NCI-H748 (cell line): ENCODE results near the gene ADAMTS6.

ENCODE experiments used
- DNase-seq: peaks from one replicate; lab custom pipeline; 2025; ENCODE audit not compliant: unreplicated experiment; lab: John Stamatoyannopoulos, UW

Gene ADAMTS6

DNA sequence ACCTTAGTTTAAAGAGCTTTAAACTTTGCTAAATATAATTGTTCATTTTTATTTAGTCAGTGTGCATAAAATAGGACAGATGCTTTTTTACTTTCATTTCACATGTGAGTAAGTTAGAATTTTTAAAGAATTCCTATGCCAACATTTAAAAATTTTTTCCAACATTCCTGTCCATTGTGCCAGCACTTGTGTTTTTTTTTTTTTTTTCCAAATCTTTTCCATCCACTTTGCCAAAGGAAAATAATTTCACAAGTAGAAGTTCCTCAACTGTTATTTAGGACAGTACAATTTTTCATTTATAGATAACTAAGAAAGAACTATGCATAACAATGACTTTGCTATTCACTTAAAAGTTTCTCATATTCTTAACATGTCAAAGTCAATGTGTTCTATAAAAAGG lies 189.5 kb downstream of the ADAMTS6 start:
- DNase-seq: no peak

DNA sequence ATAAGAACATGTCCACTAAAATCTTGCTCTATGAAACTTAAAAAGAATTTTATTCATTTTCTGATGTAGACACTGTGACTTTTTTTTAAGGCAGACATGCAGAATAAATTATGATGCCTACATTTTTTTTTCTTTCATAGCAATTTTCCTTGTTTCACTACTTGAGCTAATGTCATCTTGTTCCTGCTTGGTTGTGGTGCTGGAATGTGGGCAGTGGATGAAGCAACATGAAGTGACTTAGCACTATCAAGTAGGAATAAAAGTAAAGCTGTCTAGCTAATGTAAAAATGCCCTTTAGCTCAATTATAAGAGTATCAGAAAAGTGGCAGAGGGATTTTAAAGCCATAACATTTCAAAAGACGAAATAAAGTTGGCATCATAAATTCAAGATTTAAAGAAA lies 191.0 kb downstream of the ADAMTS6 start:
- no peak for DNase-seq

DNA sequence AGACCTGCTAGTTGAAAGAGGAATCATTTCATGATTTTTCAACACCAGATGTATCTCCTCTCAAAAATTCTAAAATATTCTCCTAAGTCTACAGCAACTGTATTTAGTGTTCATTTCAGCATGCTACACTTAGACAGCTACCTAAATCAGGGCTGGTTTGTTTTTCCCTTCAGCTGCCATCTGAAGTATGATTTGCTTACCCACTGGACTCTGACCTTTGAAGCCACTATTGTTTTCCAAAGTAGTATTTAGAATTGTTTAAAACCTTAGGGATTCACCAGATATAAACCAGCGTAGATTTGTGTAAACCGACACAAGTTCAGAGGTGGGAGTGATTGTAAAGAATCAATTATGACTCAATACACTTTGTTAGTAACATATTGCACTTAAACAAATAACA lies 193.1 kb downstream of the ADAMTS6 start:
- DNase-seq: no peak

DNA sequence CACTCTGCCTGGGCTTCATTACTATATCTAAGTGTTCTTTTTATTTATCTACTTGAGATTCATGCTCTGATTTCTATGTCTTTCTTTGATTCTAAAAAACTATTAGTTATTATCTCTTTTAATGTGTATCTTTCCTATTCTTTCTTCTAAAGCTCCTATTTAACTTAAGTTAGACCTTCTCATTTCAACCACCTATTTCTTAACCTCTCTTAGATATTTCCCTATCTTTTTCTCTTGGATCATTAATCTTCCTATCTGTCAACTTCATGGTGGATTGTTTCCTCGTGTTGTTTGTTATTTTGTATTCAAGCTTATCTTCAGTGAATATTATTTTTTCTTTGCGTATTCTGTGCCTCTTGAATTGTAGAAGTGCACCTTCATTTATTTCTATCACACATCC lies 202.1 kb downstream of the ADAMTS6 start:
- DNase-seq: no peak

DNA sequence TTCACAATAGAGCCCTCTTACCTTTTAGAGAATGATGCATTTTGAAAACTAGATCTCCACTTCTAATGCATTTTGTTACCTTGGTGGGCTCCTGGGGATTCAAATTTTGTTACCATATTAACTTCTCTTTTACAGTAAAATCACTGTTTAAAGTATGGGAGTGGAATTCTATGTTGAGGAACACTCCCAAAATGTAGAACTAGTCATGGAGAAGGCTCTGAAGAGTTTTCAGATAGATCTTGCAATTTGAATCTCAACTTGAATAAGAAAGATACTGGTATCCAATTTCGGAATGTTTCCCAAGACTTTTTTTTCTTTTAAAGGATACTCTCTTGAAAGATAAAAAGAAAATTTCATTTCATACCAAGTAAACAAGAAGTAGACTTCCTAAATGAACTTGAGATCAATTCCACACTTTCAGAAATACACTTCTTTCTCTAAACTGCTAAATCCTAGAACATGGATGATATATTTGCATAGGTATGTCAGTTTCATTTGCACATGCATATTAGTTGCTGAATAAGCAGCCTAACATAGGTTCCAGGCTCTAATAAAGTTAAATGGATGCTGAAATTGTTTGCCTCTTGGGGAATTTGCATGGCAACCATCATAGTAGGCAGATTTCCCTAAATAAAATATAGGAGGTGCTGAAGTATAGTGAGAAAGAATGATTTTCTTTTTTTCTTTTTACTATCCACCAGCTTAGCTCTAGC lies 205.4 kb downstream of the ADAMTS6 start:
- no peak for DNase-seq

DNA sequence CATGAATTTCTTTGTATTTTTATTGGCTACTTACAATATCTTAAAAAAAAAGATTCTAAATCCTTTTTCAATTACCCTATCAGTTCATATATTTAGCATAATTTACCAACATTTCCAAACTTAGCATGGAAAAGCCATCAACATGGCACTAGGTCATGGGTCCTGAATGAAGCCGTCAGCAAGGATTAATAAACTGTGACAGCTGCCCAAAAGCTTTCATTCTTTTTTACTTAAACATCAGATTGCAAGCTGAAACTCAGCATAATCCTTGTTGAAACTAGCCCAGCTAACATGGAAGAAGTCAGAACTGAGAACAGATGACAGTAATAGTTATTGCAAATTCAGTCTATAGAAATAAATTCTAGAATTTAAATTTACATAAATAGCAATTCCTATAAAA lies 209.8 kb downstream of the ADAMTS6 start:
- DNase-seq: no peak

DNA sequence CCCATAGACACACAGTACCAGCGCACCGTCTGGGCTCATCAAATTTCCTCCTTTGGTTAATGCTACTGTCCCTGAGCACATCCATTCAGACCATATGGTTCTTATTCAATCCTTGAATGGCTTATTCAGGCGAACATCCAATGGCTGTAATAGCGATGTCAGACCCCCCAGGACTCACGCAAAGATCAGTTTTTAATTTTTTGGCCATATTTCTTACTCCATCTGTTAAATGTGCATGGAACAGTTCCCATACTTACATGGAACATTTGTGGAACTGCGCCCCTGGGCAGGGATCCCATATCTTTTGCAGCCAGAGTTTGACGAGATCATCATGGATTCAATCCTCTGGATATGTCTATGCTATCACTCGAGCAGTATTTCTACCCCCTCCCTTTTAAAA lies 213.2 kb downstream of the ADAMTS6 start:
- DNase-seq: no peak

DNA sequence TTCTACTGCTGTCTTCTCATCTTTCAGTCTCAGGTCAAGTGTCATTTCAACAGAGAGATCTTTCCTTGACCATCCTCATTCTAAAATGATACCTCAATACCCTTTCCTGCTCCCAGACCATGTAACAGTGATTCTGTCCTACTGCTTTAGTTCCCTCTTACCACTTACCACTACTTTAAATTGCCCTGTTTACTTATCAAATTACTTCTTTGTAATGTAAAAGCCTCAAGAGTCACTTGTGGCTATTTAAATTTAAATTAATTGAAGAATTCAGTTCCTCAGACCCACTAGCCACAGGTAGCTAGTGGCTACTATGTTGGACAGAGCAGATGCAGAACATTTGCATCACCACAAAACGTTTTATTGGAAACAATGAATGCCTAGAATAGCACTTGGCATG lies 217.3 kb downstream of the ADAMTS6 start:
- no peak for DNase-seq

DNA sequence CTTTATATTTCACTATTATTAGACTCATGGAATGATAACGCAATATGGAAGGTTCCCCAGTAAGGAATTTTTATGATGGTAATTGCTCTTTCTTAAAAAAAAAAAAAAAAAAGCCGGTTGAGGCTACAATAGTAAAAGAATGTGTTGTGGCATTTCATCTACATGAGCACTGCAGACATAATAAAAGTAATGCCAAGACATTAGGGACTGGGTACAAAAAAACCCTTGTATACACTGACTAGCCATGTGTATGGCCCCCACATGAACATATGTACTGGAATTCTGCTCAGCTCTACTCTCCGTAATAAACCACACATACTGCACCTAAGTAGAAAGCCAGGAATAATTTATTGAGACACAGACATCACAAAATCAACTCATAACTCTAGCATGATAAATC lies 218.4 kb downstream of the ADAMTS6 start:
- DNase-seq: no peak

DNA sequence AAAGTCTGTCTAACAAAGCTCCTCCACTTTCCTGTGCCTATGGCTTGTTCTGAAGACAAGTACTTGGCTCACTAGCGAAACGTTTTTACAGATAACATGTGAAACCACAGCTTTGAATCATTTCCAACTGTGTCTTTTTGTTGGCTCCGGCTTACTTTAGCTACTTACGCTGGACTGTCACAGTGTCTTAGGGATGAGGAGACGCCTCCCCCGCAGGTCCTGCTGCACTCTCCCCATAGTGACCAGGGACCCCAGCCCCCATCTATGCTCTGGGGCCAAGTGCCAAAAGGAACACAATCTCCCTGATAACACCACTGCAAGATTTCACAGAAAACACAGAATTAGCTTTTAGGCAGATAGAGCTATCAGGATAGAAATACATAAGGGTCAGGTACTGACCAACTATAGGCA lies 219.1 kb downstream of the ADAMTS6 start:
- no peak for DNase-seq

DNA sequence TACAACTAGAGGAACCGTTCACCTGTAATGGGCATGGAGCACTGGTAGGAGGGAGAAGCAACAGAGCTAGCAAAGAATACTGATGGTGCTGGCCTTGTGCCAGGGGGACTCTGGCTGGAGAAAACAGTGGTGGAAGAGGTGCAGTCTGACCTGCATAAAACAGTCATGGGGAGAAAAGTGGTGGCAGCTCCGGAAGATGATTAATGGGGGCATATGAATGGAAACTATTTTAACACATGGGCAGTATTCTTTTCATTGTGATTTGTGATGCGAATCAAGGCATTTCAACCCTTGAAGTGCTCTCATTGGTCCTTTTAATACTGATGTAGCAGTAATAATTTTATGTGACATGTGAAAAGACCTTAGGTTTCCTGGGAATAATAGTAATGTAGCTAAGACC lies 219.6 kb downstream of the ADAMTS6 start:
- peak; percentile 65 for DNase-seq

DNA sequence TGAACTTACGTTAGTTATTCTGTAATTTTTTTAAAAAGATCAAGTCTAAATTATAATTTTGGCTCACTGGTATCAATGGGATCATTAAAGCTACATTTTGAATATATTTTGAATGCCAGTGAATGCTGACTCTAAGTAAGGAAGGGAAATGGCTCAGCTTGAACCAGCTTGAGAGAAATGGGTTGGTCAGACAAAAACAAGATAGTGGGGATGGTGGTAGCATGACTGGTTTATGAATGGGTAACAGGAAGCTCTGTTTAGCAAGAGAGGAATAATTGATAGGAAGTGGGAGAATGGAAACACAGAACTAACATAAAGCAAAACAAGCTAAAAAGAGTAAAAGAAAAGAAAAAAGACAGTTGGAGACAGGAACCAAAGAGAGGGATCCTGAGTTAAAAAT lies 220.2 kb downstream of the ADAMTS6 start:
- no peak for DNase-seq

DNA sequence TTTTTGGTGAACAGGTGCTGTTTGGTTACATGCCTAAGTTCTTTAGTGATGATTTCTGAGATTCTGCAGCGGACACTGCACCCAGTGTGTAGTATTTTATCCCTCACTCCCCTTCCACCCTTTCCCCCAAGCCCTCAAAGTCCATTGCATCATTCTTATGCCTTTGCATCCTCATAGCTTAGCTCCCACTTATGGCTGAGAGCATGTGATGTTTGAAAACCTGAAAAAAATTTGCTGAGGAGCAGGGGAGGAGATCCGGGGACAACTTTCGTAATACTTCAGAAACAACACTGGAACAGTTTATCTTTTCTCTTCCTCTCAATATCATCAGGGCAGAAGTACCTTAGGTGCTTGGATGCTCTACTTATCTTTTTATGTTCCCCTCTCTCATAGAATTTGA lies 226.4 kb downstream of the ADAMTS6 start:
- DNase-seq: no peak

DNA sequence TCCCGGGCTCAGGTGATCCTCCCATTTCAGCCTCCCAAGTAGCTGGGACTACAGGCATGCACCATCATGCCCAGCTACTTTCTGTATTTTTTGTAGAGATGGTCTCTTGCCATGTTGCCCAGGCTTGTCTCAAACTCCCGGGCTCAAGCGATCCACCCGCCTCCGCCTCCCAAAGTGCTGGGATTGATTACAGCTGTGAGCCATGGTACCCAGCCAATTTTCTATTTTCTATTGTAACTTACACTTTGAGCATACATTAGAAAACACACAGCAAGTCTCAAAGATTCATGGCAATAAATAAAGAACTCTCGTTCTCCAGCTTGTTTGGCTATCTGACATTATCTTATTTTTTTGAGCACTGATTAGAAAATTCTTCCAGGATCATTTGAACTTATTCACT lies 228.7 kb downstream of the ADAMTS6 start:
- no peak for DNase-seq

DNA sequence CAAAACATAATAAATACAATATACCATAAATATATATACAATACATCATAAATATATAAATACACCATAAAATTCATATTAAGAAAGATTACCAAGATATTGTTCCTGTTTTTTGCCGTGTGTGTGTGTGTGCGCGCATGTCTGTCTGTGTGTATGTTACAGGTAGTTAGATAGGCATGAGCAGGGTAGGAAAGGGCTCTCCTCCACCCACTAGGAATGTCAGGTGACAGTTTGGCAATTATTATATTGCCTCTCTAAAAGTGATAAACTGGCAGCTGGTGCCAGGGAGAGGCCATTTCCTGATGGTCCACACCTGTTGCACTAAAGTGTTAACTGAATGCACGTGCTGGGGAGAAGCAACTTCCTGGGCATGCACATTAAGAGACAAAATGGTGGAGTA lies 232.8 kb downstream of the ADAMTS6 start:
- peak; percentile 33 for DNase-seq

DNA sequence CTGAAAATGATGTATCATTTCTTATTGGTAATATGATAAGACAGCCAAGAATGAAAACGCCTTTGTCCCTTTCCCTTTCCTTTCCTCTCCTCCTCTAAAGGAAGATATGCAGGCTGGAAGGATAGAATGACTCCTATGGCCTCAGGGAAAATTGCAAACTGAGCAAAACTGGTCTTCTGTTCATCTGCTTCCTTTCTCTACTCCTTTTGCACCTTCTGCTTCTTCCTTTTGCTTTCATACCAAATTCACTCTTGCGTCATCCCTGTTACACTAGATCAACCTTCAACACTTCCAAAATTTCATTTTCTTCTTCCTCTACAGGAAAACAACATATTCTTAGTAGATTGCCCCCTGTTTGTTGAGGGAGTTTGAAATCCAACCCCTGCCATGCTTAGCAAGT lies 234.1 kb downstream of the ADAMTS6 start:
- DNase-seq: no peak

DNA sequence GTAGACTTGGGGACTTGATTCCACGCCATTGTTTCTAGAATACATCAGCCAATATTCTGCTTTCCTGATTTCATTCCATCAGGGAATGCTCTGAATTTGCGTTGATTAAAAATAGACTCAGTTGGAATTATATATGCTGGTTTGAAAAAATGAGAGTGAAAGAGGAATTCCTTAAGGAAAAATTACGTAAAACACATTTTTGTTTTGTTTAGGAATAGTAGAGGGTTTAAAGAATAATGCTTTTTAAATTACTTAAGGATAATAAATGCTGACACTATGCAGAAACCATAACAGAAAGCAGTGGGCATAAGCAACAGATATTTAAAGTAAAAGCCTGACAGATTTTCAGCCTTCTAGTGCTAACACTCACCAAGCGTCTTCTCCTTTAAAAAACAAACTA lies 235.0 kb downstream of the ADAMTS6 start:
- no peak for DNase-seq

DNA sequence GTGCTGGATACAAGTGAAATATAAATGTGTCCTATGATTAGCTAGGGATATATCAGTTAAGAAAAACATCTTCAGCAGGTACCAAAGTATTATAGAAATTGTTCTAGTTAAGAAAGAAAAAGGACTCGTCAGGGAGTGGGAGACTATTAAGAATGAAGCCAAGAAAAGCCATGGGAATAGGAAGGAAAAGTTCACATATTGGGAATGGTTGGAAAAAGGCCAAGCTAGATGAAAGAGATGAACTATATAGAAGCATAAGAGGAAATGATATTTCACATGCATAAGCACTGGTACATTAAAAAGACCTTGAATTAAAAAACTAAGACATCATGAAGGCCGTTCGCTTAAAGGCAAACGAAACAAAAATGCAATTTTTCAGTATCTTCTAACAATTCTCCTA lies 237.7 kb downstream of the ADAMTS6 start:
- DNase-seq: no peak

DNA sequence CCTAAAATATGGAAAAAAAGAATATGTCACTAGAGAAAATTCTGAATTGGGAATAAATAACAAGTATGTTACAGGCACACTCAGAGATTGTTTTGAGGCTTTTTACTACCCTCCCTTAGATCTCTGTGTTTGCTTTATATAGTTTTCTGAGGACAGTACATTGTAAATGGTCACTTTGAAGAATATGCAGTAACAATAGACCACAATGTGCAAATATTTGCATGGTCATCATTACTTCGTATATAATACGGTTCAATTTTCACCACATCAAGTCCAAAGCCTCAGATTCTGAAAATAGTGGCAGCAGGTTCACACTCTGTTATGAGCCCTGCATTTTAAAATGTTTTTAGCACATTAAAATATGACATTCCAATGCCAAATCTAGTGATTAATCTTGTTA lies 238.6 kb downstream of the ADAMTS6 start:
- DNase-seq: peak; percentile 89

DNA sequence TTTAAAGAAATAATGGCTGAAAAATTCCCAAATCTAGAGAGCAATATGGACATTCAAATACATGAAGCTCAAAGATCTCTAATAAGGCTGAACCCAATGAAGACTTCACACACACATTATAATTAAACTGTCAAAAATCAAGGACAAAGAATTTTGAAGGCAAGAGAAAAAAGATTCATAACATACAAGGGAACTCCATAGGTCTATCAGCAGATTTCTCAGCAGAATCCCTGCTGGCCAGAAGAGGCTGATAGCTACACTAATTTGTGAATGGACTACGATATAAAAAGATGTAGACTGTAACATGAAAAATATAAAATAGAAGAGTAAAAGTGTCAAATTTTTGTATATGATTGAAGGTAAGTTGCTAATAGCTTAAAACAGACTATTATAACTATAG lies 251.9 kb downstream of the ADAMTS6 start:
- DNase-seq: no peak

DNA sequence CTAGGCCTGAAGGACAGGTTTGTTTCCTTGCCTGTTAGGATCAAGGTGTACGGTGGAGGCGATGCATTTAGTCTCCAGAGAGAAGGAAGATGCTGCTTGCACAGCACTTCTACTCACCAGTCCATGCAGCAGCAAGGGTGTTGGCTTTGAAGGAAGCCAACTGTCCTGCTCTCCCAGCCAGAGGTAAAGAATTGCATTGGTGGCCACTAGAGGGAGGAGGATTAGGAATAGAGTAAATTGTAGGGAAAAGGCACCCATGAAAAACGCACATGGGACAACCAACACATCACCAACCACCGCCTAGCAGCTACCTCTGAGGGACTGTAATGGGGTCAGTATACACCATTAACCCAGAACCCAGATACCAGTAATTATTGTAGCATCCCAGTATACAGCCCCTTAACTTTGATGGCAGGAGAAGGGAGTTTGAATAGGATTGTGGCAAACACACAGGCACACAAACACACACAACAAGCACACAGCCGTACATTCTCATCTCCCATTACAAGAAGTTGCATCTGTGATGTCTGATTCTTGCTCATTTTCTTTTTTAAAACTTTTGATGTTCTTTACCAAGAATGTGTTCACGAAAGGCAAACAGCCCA lies 267.7 kb downstream of the ADAMTS6 start:
- DNase-seq: peak; percentile 51

DNA sequence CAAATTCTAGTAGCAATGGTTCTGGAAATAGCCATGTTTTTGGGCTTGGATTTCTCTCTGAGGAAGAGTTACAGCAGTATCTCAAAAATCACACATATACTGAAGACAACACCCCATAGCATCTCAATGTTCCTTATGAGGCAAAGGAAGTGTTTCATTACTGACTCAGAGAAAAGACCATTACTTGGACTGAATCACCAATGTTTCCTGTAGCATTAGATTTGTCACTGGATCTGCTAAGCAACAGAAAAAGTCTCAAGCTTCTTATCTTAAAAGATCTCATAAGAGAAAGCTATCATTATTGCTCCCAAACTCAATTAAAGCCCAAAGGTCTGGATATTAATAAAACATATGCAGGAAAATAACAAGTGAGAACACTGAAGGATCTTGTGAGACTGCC lies 272.4 kb downstream of the ADAMTS6 start:
- no peak for DNase-seq

DNA sequence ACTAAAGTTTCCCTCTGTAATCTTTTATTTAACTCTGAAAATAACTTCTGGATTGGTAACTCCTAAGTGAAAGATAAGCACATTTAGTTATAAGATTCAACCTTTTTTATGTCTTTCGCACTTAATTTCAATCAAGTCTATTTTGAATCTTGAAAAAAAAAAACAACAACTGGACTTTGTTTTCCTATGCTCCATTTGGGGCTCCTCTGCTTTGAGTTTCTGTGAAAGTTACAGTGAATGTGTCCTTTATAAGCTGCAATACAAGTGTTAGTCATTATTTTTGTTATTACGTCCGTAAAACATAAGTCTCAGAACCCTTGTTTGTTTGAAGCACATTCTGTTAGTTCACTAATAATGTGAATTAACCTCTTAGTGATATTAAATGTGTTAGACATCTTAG lies 276.8 kb downstream of the ADAMTS6 start:
- DNase-seq: no peak
